Esophagus muscularis mucosa (tissue), 4 donors: ENCODE results near the gene ITPR3. TPM values are rescaled to one million over a fixed set of nuclear protein-coding genes. Genes with fewer than 3 reads are reported as not detected.

ENCODE experiments used
- DNase-seq: peaks from one replicate; pipeline ENCODE4 v3.0.0-alpha.2; 2017; ENCODE audit errors: extremely low spot score
- H3K27ac ChIP-seq, 4 donors: fragments of 200-600 bp; sonication (generic); replicated peaks in 1 of 4; 1 replicate in 3 of 4; 2 replicates in 1 of 4; pipeline ENCODE4 v1.5.1; 2016 to 2019; ENCODE audit warnings: mild to moderate bottlenecking in 1 of 4
- H3K27me3 ChIP-seq, 4 donors: fragments of 200-600 bp; sonication (generic); one replicate each; pipeline versions ENCODE4 v1.5.1 to v1.6.0; 2016 to 2019
- H3K36me3 ChIP-seq, 4 donors: fragments of 200-600 bp; sonication (generic); one replicate each; pipeline ENCODE4 v1.5.1; 2016 to 2019
- H3K4me1 ChIP-seq, 4 donors: fragments of 200-600 bp; sonication (generic); one replicate each; pipeline ENCODE4 v1.5.1; 2016 to 2019
- H3K4me3 ChIP-seq, 4 donors: fragments of 200-600 bp; sonication (generic); 1 replicate in 2 of 4; 2 replicates in 2 of 4; pipeline ENCODE4 v1.5.1; 2016 to 2019; ENCODE audit warnings: mild to moderate bottlenecking in 4 of 4, moderate library complexity in 1 of 4
- H3K9me3 ChIP-seq, 4 donors: fragments of 200-600 bp; sonication (generic); 1 replicate in 3 of 4; 2 replicates in 1 of 4; pipeline ENCODE4 v1.5.1; 2016 to 2019
- CTCF ChIP-seq, 3 experiments: fragments of 200-600 bp in 2 of 3; fragments of 450-650 bp in 1 of 3; sonication (generic) in 2 of 3; IDR thresholded peaks; one replicate each; pipeline ENCODE4 v1.5.1; 2017 to 2019; ENCODE audit warnings: antibody characterized with exemption in 3 of 3, mild to moderate bottlenecking in 2 of 3, moderate library complexity in 1 of 3
- EP300 ChIP-seq: sonication (generic); formaldehyde crosslinking; IDR thresholded peaks from one replicate; pipeline ENCODE4 v1.6.1; 2017; ENCODE audit warnings: antibody characterized with exemption
- POLR2A ChIP-seq: fragments of 450-650 bp; IDR thresholded peaks from one replicate; pipeline ENCODE4 v1.6.1; 2017; ENCODE audit warnings: antibody characterized with exemption, moderate library complexity, mild to moderate bottlenecking, low read depth
- POLR2AphosphoS5 ChIP-seq, 2 donors: sonication (generic); formaldehyde crosslinking; IDR thresholded peaks; one replicate each; pipeline ENCODE4 v1.6.1; 2017; ENCODE audit warnings: antibody characterized with exemption in 2 of 2
- WGBS: methylation state at CpG from one replicate; pipeline ENCODE4 v1.1.5; 2018; 5-methylcytosine and 5-hydroxymethylcytosine counted together
- intact Hi-C: fragments of 100-400 bp; cut with DNase I; formaldehyde crosslinking; loops from one replicate; pipeline ENCODE4 v1.15.1; 2023
- total RNA-seq, 4 donors: library from RNA; depleted of rRNA; stranded (reverse); fragments of >200 nt; gene quantifications; one replicate each; pipeline versions ENCODE4 v1.1.0 to v1.2.1, GENCODE V29; 2016

Gene ITPR3
- total RNA-seq, 4 donors from 2014 or later = 12.1 to 24.9 (median 20.5) TPM

GRCh38 chr6:33579828-33580714 is 41.1 kb upstream of the ITPR3 start, which contains the start of gene BAK1:
TSS of gene BAK1 (minus strand) at chr6:33580276. CDS start at chr6:33577604, 2,672 bp downstream.
- H3K4me1 ChIP-seq = peaks cover 30 to 46% (median 38%) of the 10 kb centered on the region in 4 donors
- H3K4me3 ChIP-seq = peak within 1 kb of the TSS; percentile 83 to 94 (median 89)
- peak; percentile 98 for DNase-seq
- TF ChIP-seq POLR2A (peak; percentile 50), POLR2AphosphoS5 (IDR thresholded peaks at IDR 0.05) (peak; percentile 89 to 90), CTCF (IDR thresholded peaks at IDR 0.05) (peak; percentile 27 to 58 (median 36)), EP300 (no peak)
- no peaks in the 10 kb centered on the region for H3K27me3 ChIP-seq
- peaks cover 17 to 29% (median 27%) of the 10 kb centered on the region in 4 donors for H3K36me3 ChIP-seq
- no peaks in the 10 kb centered on the region for H3K9me3 ChIP-seq
- intact Hi-C loops = loop anchor here (10.0 kb wide), 2 partner anchors 125 to 185 kb away; partner anchors contain the start of genes KIFC1 and ZBTB9
- WGBS = 5% methylated on average over 15 of the region's 24 CpGs
- H3K27ac ChIP-seq = peak within 1 kb of the TSS; percentile 86 to 91 (median 88)

- Histone ChIP-seq H3K9me3 (no peaks in the 10 kb centered on the region), H3K4me1 (peaks cover 40 to 56% (median 48%) of the 10 kb centered on the region in 4 donors), H3K27me3 (no peaks in the 10 kb centered on the region), H3K4me3 (no peak overlapping the region), H3K27ac (no peak overlapping the region), H3K36me3 (peaks cover 7 to 18% (median 16%) of the 10 kb centered on the region in 4 donors)
- DNase-seq = no peak
- TF ChIP-seq POLR2AphosphoS5 (IDR thresholded peaks at IDR 0.05) = no peak
- no peak for TF ChIP-seq EP300
- no peak for TF ChIP-seq CTCF (IDR thresholded peaks at IDR 0.05)
- no peak for TF ChIP-seq POLR2A
- WGBS = 95% methylated on average over 5 of the region's 5 CpGs
- intact Hi-C loops = no loop called here
Measured at GRCh38 chr6:33581186-33581585, 39.9 kb upstream of the ITPR3 start.

GRCh38 chr6:33583591-33584155 is 37.4 kb upstream of the ITPR3 start:
- Histone ChIP-seq H3K36me3 (no peaks in the 10 kb centered on the region), H3K27me3 (no peaks in the 10 kb centered on the region), H3K4me3 (no peak overlapping the region), H3K27ac (no peak overlapping the region), H3K9me3 (no peaks in the 10 kb centered on the region), H3K4me1 (peaks cover 26 to 32% (median 29%) of the 10 kb centered on the region in 4 donors)
- peak in 1 of 3 experiments; percentile 8 for TF ChIP-seq CTCF (IDR thresholded peaks at IDR 0.05)
- no peak for TF ChIP-seq POLR2AphosphoS5 (IDR thresholded peaks at IDR 0.05)
- no peak for TF ChIP-seq POLR2A
- 74% methylated on average over 7 of the region's 8 CpGs for WGBS
- DNase-seq = no peak
- intact Hi-C loops = no loop called here

DNA sequence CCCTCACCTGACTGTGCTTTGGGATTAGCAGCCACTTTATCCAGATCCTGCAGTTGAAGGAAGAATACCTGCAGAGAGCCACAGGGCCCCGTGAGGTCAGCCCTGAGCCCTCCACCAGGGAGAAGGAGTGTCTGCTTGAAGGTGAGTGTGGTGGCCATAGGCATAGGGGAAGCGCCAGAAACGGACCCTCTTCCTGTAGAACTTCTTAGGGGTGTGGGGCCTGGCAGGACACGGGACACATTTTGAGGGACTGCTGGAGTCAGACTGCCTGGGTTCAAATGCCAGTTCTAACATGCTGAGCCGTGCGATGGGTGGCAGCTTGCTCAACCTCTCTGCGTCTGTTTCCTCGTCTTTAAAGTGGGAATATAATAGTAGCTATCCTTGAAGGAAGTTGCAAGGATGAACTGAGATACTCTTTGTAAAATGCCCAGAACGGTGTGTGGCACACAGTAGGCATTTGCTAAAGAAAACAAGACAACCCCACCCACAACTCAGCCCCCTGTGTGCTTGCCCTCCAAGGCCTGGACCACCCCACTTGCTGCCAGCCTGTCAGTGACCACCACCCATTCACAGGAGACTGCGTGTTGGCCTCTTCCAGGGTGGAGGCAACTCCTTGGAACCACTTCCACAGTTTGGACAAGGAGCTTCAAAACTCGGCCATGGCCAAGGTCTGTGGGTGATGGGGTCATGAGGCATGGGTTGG is 36.3 kb upstream of the ITPR3 start:
- TF ChIP-seq CTCF (IDR thresholded peaks at IDR 0.05) (no peak), POLR2AphosphoS5 (IDR thresholded peaks at IDR 0.05) (no peak), POLR2A (no peak), EP300 (no peak)
- Histone ChIP-seq H3K36me3 (no peaks in the 10 kb centered on the region), H3K4me1 (peaks cover 21 to 31% (median 26%) of the 10 kb centered on the region in 4 donors), H3K27me3 (no peaks in the 10 kb centered on the region), H3K9me3 (no peaks in the 10 kb centered on the region), H3K27ac (no peak overlapping the region), H3K4me3 (no peak overlapping the region)
- intact Hi-C loops = loop anchor here (5.0 kb wide), 2 partner anchors 47 to 117 kb away; no protein-coding TSS in a partner anchor
- WGBS = 83% methylated on average over 10 of the region's 11 CpGs
- no peak for DNase-seq
